ENCODE results near the gene LRMDA.

DNA sequence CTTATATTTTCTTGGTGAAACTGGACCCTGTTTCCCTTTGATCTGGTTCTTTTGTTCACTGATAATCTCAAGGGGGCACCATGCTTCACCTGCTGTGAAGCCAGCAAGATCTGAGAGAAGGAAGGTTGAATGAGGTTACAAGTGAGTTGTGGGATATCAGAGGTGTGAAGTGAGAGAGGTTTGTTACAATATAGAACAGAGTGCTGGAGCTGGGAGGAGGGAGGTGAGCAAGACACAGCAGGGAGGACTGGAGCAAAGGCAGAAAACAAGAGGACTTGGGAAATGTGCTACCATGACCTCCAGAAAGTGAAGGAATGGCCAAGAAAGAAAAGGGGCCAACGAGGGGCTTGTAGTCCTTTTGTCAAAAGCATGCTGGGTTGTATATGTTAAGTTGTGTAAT is 156.6 kb downstream of the LRMDA start:
- TF ChIP-seq, protein P1, sequence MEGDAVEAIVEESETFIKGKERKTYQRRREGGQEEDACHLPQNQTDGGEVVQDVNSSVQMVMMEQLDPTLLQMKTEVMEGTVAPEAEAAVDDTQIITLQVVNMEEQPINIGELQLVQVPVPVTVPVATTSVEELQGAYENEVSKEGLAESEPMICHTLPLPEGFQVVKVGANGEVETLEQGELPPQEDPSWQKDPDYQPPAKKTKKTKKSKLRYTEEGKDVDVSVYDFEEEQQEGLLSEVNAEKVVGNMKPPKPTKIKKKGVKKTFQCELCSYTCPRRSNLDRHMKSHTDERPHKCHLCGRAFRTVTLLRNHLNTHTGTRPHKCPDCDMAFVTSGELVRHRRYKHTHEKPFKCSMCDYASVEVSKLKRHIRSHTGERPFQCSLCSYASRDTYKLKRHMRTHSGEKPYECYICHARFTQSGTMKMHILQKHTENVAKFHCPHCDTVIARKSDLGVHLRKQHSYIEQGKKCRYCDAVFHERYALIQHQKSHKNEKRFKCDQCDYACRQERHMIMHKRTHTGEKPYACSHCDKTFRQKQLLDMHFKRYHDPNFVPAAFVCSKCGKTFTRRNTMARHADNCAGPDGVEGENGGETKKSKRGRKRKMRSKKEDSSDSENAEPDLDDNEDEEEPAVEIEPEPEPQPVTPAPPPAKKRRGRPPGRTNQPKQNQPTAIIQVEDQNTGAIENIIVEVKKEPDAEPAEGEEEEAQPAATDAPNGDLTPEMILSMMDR (IDR thresholded peaks at IDR 0.05) = no peak
- TF ChIP-seq EP300 (IDR thresholded peaks at IDR 0.05; ENCODE audit: low read depth) (no peak), POLR2A (IDR thresholded peaks at IDR 0.05) (no peak)

All from transverse colon (tissue), 3 donors.